K562 (cell line): ENCODE results near the gene SULT1B1. TPM values are rescaled to one million over a fixed set of nuclear protein-coding genes. Genes with fewer than 3 reads are reported as not detected.

Source experiments
- FOXM1 ChIP-seq, 2 experiments: fragments of 450-650 bp in 1 of 2; sonication (generic) in 1 of 2; formaldehyde crosslinking in 1 of 2; IDR thresholded peaks; 2 replicates each; pipeline versions ENCODE4 v1.6.1 to v1.9.0; 2017 to 2022; ENCODE audit warnings: low read depth in 2 of 2, mild to moderate bottlenecking in 2 of 2, missing genetic modification reagents in 1 of 2, moderate library complexity in 1 of 2
- MED1 ChIP-seq: sonication (generic); formaldehyde crosslinking; IDR thresholded peaks from 2 replicates; pipeline ENCODE4 v1.8.1; 2023; ENCODE audit warnings: missing genetic modification reagents, borderline replicate concordance
- MTF1 ChIP-seq: fragments of 250-450 bp; sonication (Bioruptor Pico); IDR thresholded peaks from 2 replicates; pipeline ENCODE4 v1.9.0; 2021; ENCODE audit warnings: moderate library complexity, mild to moderate bottlenecking, inconsistent platforms, borderline replicate concordance
- RBM17 ChIP-seq: fragments of 200-400 bp; formaldehyde crosslinking; IDR thresholded peaks from 2 replicates; pipeline ENCODE4 v1.6.1; 2017; ENCODE audit warnings: low read depth, mild to moderate bottlenecking, low read length, borderline replicate concordance
- STAT6 ChIP-seq: sonication (generic); formaldehyde crosslinking; IDR thresholded peaks from 2 replicates; pipeline ENCODE4 v1.8.1; 2023; ENCODE audit warnings: mild to moderate bottlenecking, missing genetic modification reagents
- USF1 ChIP-seq: sonication (generic); formaldehyde crosslinking; IDR thresholded peaks from 2 replicates; pipeline ENCODE4 v1.9.0; 2022; ENCODE audit warnings: mild to moderate bottlenecking, missing genetic modification reagents
- ZBTB1 ChIP-seq: sonication (generic); formaldehyde crosslinking; IDR thresholded peaks from 2 replicates; pipeline ENCODE4 v1.8.1; 2023; ENCODE audit warnings: missing genetic modification reagents, low read depth, mild to moderate bottlenecking, borderline replicate concordance
- ZNF146 ChIP-seq: IDR thresholded peaks from one replicate; pipeline ENCODE4 v1.6.1; 2018; ENCODE audit warnings: missing compliant biosample characterization; ENCODE audit not compliant: unreplicated experiment
- polyA plus RNA-seq, 8 experiments: library from polyadenylated mRNA; depleted of rRNA in 4 of 8; stranded (reverse) in 5 of 8; unstranded in 3 of 8; fragments of >200 nt; fragmentation: Nextera tagmentation in 2 of 8; fragmentation: Illumina TruSeq in 1 of 8; extraction: Ambion mirVana in 2 of 8; extraction: Trizol in 1 of 8; gene quantifications; 2 replicates each; pipeline versions ENCODE4 v1.2.1 to v1.2.3, GENCODE V29; 2011 to 2014; ENCODE audit warnings: inconsistent platforms in 1 of 8, missing spikeins in 1 of 8
- total RNA-seq, 7 experiments: library from RNA; depleted of rRNA in 6 of 7; stranded (reverse); fragments of >200 nt in 6 of 7; fragmentation: Illumina TruSeq in 2 of 7; extraction: Trizol in 2 of 7; gene quantifications; 2 replicates each; pipeline versions ENCODE4 v1.2.1 to v1.2.3, GENCODE V29; 2011 to 2021; ENCODE audit warnings: low replicate concordance in 1 of 7
- TF ChIP-seq, protein P1 (sequence below): IDR thresholded peaks from 2 replicates; pipeline ENCODE4 v1.6.1; 2014; ENCODE audit warnings: antibody characterized with exemption

The SULT1B1 gene
- total and polyA plus RNA-seq, 9 of the 15 experiments (the other 6 are each of a cell fraction or from before 2014, with no cell fraction given): under 0.01 TPM; not detected in 8

- TF ChIP-seq STAT6 (no peak), RBM17 (no peak), ZNF146 (CRISPR knock-in tag) (no peak), MED1 (CRISPR knock-in tag) (no peak), USF1 (CRISPR knock-in tag) (no peak), FOXM1 (IDR thresholded peaks at IDR 0.05; ENCODE audit: low read depth) (no peak), FOXM1 (CRISPR knock-in tag; IDR thresholded peaks at IDR 0.05; ENCODE audit: low read depth) (no peak), MTF1 (CRISPR knock-in tag) (no peak), ZBTB1 (CRISPR knock-in tag) (no peak)
- TF ChIP-seq, protein P1, sequence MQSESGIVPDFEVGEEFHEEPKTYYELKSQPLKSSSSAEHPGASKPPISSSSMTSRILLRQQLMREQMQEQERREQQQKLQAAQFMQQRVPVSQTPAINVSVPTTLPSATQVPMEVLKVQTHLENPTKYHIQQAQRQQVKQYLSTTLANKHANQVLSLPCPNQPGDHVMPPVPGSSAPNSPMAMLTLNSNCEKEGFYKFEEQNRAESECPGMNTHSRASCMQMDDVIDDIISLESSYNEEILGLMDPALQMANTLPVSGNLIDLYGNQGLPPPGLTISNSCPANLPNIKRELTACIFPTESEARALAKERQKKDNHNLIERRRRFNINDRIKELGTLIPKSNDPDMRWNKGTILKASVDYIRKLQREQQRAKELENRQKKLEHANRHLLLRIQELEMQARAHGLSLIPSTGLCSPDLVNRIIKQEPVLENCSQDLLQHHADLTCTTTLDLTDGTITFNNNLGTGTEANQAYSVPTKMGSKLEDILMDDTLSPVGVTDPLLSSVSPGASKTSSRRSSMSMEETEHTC: no peak
- TF ChIP-seq, all 486 proteins: peak for 0
These were observed 5.3 kb upstream of the SULT1B1 start (continued) for GRCh38 chr4:69765751-69766150.
